ENCODE results near the gene DCAF4. TPM values are rescaled to one million over a fixed set of nuclear protein-coding genes. Genes with fewer than 3 reads are reported as not detected.
A peak's percentile ranks its signal among the peaks of the same experiment; 100 is the strongest.
"Not testable (repeated sequence)": the region's sequence is repeated elsewhere in the genome, so short reads cannot be mapped to it uniquely, and the experiment has no call there.

The DCAF4 gene
- total and polyA plus RNA-seq, 5 donors, result 2.9 to 7.4 (median 6.8) TPM

DNA sequence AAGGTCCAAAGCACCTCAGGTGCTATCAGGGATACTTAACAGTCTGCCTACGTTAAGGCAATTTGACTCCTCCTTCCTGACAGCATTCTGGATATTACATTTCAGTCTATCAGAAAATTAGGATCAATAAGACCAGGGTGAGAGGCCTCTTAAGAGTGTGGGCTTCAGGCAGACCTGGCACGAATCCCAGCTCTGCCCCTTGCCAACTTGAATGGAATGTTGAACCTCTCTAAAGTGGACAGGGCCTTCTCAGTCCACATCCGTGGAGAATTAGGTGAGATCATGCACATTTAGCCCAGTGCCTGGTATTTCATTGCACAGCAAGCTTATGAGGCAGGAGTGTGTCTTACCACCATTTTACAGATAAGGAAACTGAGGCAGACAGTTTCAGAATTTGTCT lies 25.9 kb downstream of the DCAF4 start:
- 57% methylated on average over 3 of the region's 3 CpGs for WGBS
- ATAC-seq, result no peak
- no peak for DNase-seq
- intact Hi-C loops (cut with DNase I), result no loop called here
- no peak overlapping the region for H3K27ac ChIP-seq (ENCODE audit: low read length)
- H3K9me3 ChIP-seq (ENCODE audit: control insufficient read depth, low read length), result no peaks in the 10 kb centered on the region
- H3K4me1 ChIP-seq (ENCODE audit: control insufficient read depth, insufficient read depth, low read length), result no peaks in the 10 kb centered on the region
- H3K27me3 ChIP-seq (ENCODE audit: control insufficient read depth, insufficient read depth), result no peaks in the 10 kb centered on the region
- H3K4me3 ChIP-seq (ENCODE audit: low read length), result no peak overlapping the region

DNA sequence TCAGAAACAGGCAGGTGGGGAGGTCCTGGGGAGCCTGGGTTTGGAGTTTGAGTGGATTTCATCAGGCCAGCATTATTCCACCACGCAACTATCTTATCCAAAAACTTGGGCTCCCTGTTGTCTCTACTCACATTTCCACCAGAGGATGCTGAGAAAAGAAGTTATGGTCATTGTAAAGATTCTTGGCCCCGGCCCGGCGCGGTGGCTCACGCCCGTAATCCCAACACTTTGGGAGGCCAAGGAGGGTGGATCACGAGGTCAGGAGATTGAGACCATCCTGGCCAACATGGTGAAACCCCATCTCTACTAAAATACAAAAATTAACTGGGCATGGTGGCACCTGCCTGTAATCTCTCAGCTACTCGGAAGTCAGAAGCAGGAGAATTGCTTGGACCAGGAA lies 30.5 kb downstream of the DCAF4 start:
- H3K9me3 ChIP-seq (ENCODE audit: control insufficient read depth, low read length); H3K27ac ChIP-seq (ENCODE audit: low read length); intact Hi-C loops (cut with DNase I); H3K4me1 ChIP-seq (ENCODE audit: control insufficient read depth, insufficient read depth, low read length); ATAC-seq; DNase-seq; H3K4me3 ChIP-seq (ENCODE audit: low read length); H3K27me3 ChIP-seq (ENCODE audit: control insufficient read depth, insufficient read depth): not testable (repeated sequence)
- 96% methylated on average over 9 of the region's 9 CpGs for WGBS

- H3K4me1 ChIP-seq (ENCODE audit: control insufficient read depth, insufficient read depth, low read length), result no peaks in the 10 kb centered on the region
- 87% methylated on average over 3 of the region's 3 CpGs for WGBS
- no peak for ATAC-seq
- DNase-seq, result no peak
- H3K27ac ChIP-seq (ENCODE audit: low read length), result no peak overlapping the region
- no peaks in the 10 kb centered on the region for H3K9me3 ChIP-seq (ENCODE audit: control insufficient read depth, low read length)
- intact Hi-C loops (cut with DNase I), result no loop called here
- no peak overlapping the region for H3K4me3 ChIP-seq (ENCODE audit: low read length)
- no peaks in the 10 kb centered on the region for H3K27me3 ChIP-seq (ENCODE audit: control insufficient read depth, insufficient read depth)
These were observed 30.9 kb downstream of the DCAF4 start for GRCh38 chr14:72957213-72957612.

GRCh38 chr14:72958548-72958947 lies 32.3 kb downstream of the DCAF4 start:
- intact Hi-C loops (cut with DNase I), result no loop called here
- no peak overlapping the region for H3K27ac ChIP-seq (ENCODE audit: low read length)
- H3K27me3 ChIP-seq (ENCODE audit: control insufficient read depth, insufficient read depth), result no peaks in the 10 kb centered on the region
- no peak for ATAC-seq
- WGBS, result 96% methylated on average over 15 of the region's 15 CpGs
- H3K9me3 ChIP-seq (ENCODE audit: control insufficient read depth, low read length), result no peaks in the 10 kb centered on the region
- H3K4me1 ChIP-seq (ENCODE audit: control insufficient read depth, insufficient read depth, low read length), result no peaks in the 10 kb centered on the region
- H3K4me3 ChIP-seq (ENCODE audit: low read length), result no peak overlapping the region
- no peak for DNase-seq

- H3K4me3 ChIP-seq (ENCODE audit: low read length); ATAC-seq; H3K27ac ChIP-seq (ENCODE audit: low read length); intact Hi-C loops (cut with DNase I); H3K9me3 ChIP-seq (ENCODE audit: control insufficient read depth, low read length); DNase-seq; H3K4me1 ChIP-seq (ENCODE audit: control insufficient read depth, insufficient read depth, low read length); H3K27me3 ChIP-seq (ENCODE audit: control insufficient read depth, insufficient read depth): not testable (repeated sequence)
- 96% methylated on average over 4 of the region's 4 CpGs for whole genome bisulfite sequencing
These were observed 34.8 kb downstream of the DCAF4 start for GRCh38 chr14:72961016-72961415.

DNA sequence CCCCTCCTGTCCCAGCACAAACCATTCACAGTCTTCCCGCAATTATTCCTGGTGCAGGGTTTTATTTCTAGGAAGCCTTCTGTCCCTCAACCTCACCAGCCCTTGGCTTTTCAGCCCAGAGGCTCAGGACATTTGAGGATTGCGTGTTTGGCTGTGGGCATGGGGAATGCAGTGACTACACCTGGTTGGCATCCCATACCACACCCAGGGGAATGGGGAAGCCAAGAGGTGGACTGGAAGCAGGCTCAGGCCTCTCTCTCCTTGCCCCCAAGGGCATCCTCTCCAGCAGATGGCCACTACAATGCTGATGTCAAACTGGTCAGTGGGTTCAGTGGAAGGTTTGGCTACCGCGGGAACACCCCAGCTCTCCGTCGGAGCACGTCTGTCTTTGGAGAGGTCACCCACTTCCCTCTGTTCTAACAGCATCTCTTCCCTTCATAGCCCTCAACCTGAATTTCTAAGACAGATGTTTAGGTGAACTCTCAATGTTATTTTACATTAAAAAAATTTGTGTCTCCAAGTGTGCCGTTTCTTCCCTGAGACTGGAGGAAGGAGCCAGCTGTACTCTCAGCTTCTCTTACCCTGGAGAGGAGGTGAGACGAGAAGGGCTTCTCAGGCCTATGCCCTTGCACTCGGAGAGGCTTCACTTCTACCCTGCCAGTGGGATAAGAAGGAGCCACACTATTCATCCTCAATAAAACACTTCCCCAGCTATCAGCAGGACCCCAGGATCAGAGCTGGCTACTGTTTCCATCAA lies 35.5 kb downstream of the DCAF4 start:
- 86% methylated on average over 10 of the region's 10 CpGs for WGBS

DNA sequence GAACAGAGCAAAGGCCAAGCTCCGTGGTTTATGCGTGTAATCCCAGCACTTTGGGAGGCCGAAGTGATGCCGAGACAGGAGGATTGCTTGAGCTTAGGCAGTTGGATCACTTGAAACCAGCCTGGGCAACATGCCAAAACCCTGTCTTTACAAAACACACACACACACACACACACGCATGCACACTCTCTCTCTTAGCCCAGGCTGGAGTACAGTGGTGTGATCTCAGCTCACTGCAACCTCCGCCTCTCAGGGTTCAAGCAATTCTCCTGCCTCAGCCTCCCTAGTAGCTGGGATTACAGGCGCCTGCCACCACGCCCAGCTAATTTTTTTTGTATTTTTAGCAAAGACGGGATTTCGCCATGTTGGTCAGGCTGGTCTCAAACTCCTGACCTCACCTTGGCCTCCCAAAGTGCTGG lies 36.1 kb downstream of the DCAF4 start:
- H3K27ac ChIP-seq (ENCODE audit: low read length); H3K9me3 ChIP-seq (ENCODE audit: control insufficient read depth, low read length); intact Hi-C loops (cut with DNase I); H3K4me3 ChIP-seq (ENCODE audit: low read length); H3K27me3 ChIP-seq (ENCODE audit: control insufficient read depth, insufficient read depth); H3K4me1 ChIP-seq (ENCODE audit: control insufficient read depth, insufficient read depth, low read length): not testable (repeated sequence)
- 74% methylated on average over 10 of the region's 10 CpGs for WGBS
- ATAC-seq (peak in 1 of 2 donors; percentile 25), DNase-seq (peak in 2 of 3 donors; percentile 35 to 67)

More for the DNA sequence above, 35.5 kb downstream of the DCAF4 start:
- no peaks in the 10 kb centered on the region for H3K9me3 ChIP-seq (ENCODE audit: control insufficient read depth, low read length)
- no peak for ATAC-seq
- intact Hi-C loops (cut with DNase I), result no loop called here
- H3K4me3 ChIP-seq (ENCODE audit: low read length), result no peak overlapping the region
- H3K4me1 ChIP-seq (ENCODE audit: control insufficient read depth, insufficient read depth, low read length), result no peaks in the 10 kb centered on the region
- no peaks in the 10 kb centered on the region for H3K27me3 ChIP-seq (ENCODE audit: control insufficient read depth, insufficient read depth)
- H3K27ac ChIP-seq (ENCODE audit: low read length), result no peak overlapping the region
- no peak for DNase-seq

DNA sequence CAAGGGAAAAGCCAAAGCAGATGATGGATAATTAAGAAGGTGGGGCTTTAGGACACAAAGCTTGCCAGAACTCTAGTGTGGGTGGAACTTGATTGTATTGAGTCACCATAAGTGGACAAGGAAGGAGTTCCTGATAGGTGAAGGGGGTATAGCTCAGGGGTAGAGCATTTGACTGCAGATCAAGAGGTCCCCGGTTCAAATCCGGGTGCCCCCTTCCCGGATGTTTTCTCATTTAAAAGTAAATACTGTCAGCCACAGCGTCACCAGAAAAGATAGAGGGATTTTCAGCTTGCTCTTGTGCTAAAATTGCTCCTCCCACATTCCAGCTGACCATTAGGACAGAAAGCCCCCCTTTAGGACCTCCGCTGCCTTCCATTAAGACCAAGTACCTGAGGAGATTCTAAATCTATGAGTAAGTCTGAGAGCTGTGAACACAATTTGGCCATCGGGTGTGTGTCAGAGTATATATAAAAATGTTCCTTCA lies 36.6 kb downstream of the DCAF4 start:
- intact Hi-C loops (cut with DNase I), result no loop called here
- DNase-seq (no peak), ATAC-seq (peak in 1 of 2 donors; percentile 41)
- 58% methylated on average over 6 of the region's 6 CpGs for WGBS
- no peaks in the 10 kb centered on the region for H3K4me1 ChIP-seq (ENCODE audit: control insufficient read depth, insufficient read depth, low read length)
- H3K9me3 ChIP-seq (ENCODE audit: control insufficient read depth, low read length), result no peaks in the 10 kb centered on the region
- H3K27me3 ChIP-seq (ENCODE audit: control insufficient read depth, insufficient read depth), result no peaks in the 10 kb centered on the region
- no peak overlapping the region for H3K4me3 ChIP-seq (ENCODE audit: low read length)
- H3K27ac ChIP-seq (ENCODE audit: low read length), result no peak overlapping the region

DNA sequence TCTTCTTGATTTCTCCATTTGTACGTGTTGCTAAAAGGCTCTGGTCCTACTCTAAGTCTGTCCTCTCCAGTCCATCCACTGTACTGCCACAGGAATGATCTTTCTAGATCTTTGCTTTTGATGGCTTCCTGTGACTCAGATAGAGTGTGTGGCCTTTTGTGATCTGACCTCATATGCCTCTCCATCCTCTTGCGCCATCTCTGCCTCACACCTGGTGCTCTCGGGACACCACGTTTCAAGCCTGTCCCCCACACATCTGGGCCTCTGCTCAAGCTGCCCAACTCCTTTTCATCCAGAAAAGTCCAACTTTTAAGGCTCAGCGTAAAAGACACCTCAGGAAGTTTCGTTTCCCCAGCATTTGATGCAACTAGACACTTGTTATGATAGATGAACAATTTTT lies 39.0 kb downstream of the DCAF4 start:
- no peaks in the 10 kb centered on the region for H3K27me3 ChIP-seq (ENCODE audit: control insufficient read depth, insufficient read depth)
- WGBS, result 82% methylated on average over 6 of the region's 6 CpGs
- H3K9me3 ChIP-seq (ENCODE audit: control insufficient read depth, low read length), result no peaks in the 10 kb centered on the region
- DNase-seq, result no peak
- no peak overlapping the region for H3K4me3 ChIP-seq (ENCODE audit: low read length)
- H3K27ac ChIP-seq (ENCODE audit: low read length), result no peak overlapping the region
- ATAC-seq, result no peak
- H3K4me1 ChIP-seq (ENCODE audit: control insufficient read depth, insufficient read depth, low read length), result no peaks in the 10 kb centered on the region
- intact Hi-C loops (cut with DNase I), result no loop called here

DNA sequence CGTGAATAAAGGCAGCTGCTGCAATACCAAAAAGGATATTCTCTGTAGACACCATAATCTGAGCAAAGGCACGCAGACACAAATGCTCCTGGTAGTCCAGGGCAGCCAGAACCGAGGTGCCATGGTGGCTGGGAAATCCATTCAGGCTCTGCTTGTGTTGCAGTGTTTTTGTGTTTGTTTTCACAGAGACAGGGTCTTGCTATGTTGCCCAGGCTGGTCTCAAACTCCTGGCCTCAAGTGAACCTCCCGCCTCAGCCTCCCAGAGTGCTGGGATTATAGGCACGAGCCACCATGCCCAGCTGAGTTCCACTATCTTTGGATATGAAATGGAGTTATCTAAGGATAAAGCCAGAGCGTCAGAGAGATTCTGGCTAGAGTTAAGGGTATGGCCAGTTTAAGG lies 39.8 kb downstream of the DCAF4 start:
- 94% methylated on average over 6 of the region's 6 CpGs for WGBS

GRCh38 chr14:72968316-72968715 lies 42.1 kb downstream of the DCAF4 start:
- Histone ChIP-seq H3K9me3 (ENCODE audit: control insufficient read depth, low read length) (no peaks in the 10 kb centered on the region), H3K4me1 (ENCODE audit: control insufficient read depth, insufficient read depth, low read length) (no peaks in the 10 kb centered on the region), H3K27me3 (ENCODE audit: control insufficient read depth, insufficient read depth) (no peaks in the 10 kb centered on the region), H3K4me3 (ENCODE audit: low read length) (no peak overlapping the region), H3K27ac (ENCODE audit: low read length) (no peak overlapping the region)
- DNase-seq (no peak), ATAC-seq (no peak)
- intact Hi-C loops (cut with DNase I), result no loop called here
- WGBS, result 91% methylated on average over 5 of the region's 5 CpGs

More for the DNA sequence above, 39.8 kb downstream of the DCAF4 start:
- no peak for DNase-seq
- ATAC-seq, result no peak
- intact Hi-C loops (cut with DNase I), result no loop called here
- no peaks in the 10 kb centered on the region for H3K27me3 ChIP-seq (ENCODE audit: control insufficient read depth, insufficient read depth)
- H3K4me1 ChIP-seq (ENCODE audit: control insufficient read depth, insufficient read depth, low read length), result no peaks in the 10 kb centered on the region
- no peak overlapping the region for H3K4me3 ChIP-seq (ENCODE audit: low read length)
- no peak overlapping the region for H3K27ac ChIP-seq (ENCODE audit: low read length)
- no peaks in the 10 kb centered on the region for H3K9me3 ChIP-seq (ENCODE audit: control insufficient read depth, low read length)

Measured in right cardiac atrium (tissue), 5 donors.